Thymus (tissue), 11 donors: ENCODE data around the gene TFR2. TPM values are rescaled to one million over a fixed set of nuclear protein-coding genes. Genes with fewer than 3 reads are reported as not detected.
A peak's percentile ranks its signal among the peaks of the same experiment; 100 is the strongest.

Experiments used
- DNase-seq, 9 donors: peaks; one replicate each; pipeline ENCODE4 v3.0.0-alpha.2; 2013; ENCODE audit warnings: low spot score in 9 of 9, low read depth in 6 of 9, missing footprints in 1 of 9
- H3K27ac ChIP-seq, 2 donors: one replicate each; pipeline ENCODE4 v1.5.1; 2013; ENCODE audit warnings: control low read depth in 1 of 2, low read depth in 1 of 2, low read length in 1 of 2, mild to moderate bottlenecking in 1 of 2, moderate library complexity in 1 of 2
- H3K27me3 ChIP-seq, 2 donors: one replicate each; pipeline ENCODE4 v1.5.1; 2013; ENCODE audit warnings: low read length in 1 of 2; ENCODE audit not compliant: control insufficient read depth in 2 of 2, insufficient read depth in 1 of 2
- H3K36me3 ChIP-seq, 2 donors: one replicate each; pipeline ENCODE4 v1.5.1; 2013; ENCODE audit warnings: low read length in 1 of 2, mild to moderate bottlenecking in 1 of 2, moderate library complexity in 1 of 2; ENCODE audit not compliant: control insufficient read depth in 2 of 2, insufficient read depth in 2 of 2
- H3K4me1 ChIP-seq, 2 donors: one replicate each; pipeline ENCODE4 v1.5.1; 2013; ENCODE audit warnings: low read length in 2 of 2; ENCODE audit not compliant: control insufficient read depth in 2 of 2, insufficient read depth in 2 of 2
- H3K4me3 ChIP-seq, 2 donors: one replicate each; pipeline ENCODE4 v1.5.1; 2013; ENCODE audit warnings: low read length in 2 of 2, control low read depth in 1 of 2, mild to moderate bottlenecking in 1 of 2
- H3K9me3 ChIP-seq, 2 donors: one replicate each; pipeline ENCODE4 v1.5.1; 2013; ENCODE audit warnings: low read length in 1 of 2, mild to moderate bottlenecking in 1 of 2; ENCODE audit not compliant: control insufficient read depth in 2 of 2, insufficient read depth in 1 of 2
- WGBS: extraction: QIAGEN DNeasy Blood & Tissue Kit; methylation state at CpG from one replicate; pipeline ENCODE4 v1.1.7; 2013; 5-methylcytosine and 5-hydroxymethylcytosine counted together
- polyA plus RNA-seq: library from polyadenylated mRNA; stranded (reverse); fragments of 200-250 nt; gene quantifications from one replicate; pipeline ENCODE4 v1.2.3, GENCODE V29; 2013
- total RNA-seq: library from RNA; stranded (reverse); fragments of 120-200 nt; gene quantifications from one replicate; pipeline ENCODE4 v1.2.4, GENCODE V29; 2013
- donor health status: healthy.

The TFR2 gene
- total and polyA plus RNA-seq, 2 donors = 0.80 to 1.0 TPM

- H3K36me3 ChIP-seq = no peaks in the 10 kb centered on the region
- no peaks in the 10 kb centered on the region for H3K9me3 ChIP-seq
- no peak for DNase-seq
- H3K27me3 ChIP-seq = peaks cover 2 to 7% of the 10 kb centered on the region in 2 donors
- H3K27ac ChIP-seq = no peak overlapping the region
- H3K4me3 ChIP-seq = no peak overlapping the region
- H3K4me1 ChIP-seq = peaks cover 5 to 7% of the 10 kb centered on the region in 2 donors
- 96% methylated on average over 8 of the region's 8 CpGs for WGBS
Observed at GRCh38 chr7:100621554-100621953, 19.8 kb downstream of the TFR2 start.

GRCh38 chr7:100620804-100621203, 20.5 kb downstream of the TFR2 start:
- no peak for DNase-seq

GRCh38 chr7:100620239-100620638, 21.1 kb downstream of the TFR2 start:
- Histone ChIP-seq H3K27me3 (no peaks in the 10 kb centered on the region), H3K36me3 (peaks cover 0 to 3% of the 10 kb centered on the region in 2 donors), H3K4me1 (no peaks in the 10 kb centered on the region), H3K27ac (no peak overlapping the region), H3K4me3 (no peak overlapping the region), H3K9me3 (no peaks in the 10 kb centered on the region)
- DNase-seq = no peak
- WGBS = 97% methylated on average over 6 of the region's 6 CpGs

More at GRCh38 chr7:100620804-100621203, 20.5 kb downstream of the TFR2 start:
- peaks cover 0 to under 1% of the 10 kb centered on the region in 2 donors for H3K4me1 ChIP-seq
- peaks cover under 1 to 3% of the 10 kb centered on the region in 2 donors for H3K27me3 ChIP-seq
- H3K36me3 ChIP-seq = no peaks in the 10 kb centered on the region
- WGBS = 98% methylated on average over 23 of the region's 23 CpGs
- no peak overlapping the region for H3K27ac ChIP-seq
- no peak overlapping the region for H3K4me3 ChIP-seq
- H3K9me3 ChIP-seq = no peaks in the 10 kb centered on the region

- WGBS = 98% methylated on average over 6 of the region's 6 CpGs
- Histone ChIP-seq H3K4me3 (no peak overlapping the region), H3K27me3 (peaks cover 0 to 3% of the 10 kb centered on the region in 2 donors)
Observed at GRCh38 chr7:100614308-100614861, 27.0 kb downstream of the TFR2 start.

GRCh38 chr7:100613412-100614175, 27.8 kb downstream of the TFR2 start:
- Histone ChIP-seq H3K4me1 (peaks cover 13 to 31% of the 10 kb centered on the region in 2 donors), H3K36me3 (peaks cover 0 to 4% of the 10 kb centered on the region in 2 donors), H3K27ac (no peak overlapping the region), H3K9me3 (no peaks in the 10 kb centered on the region), H3K27me3 (peaks cover 0 to 3% of the 10 kb centered on the region in 2 donors), H3K4me3 (peak overlapping the region in 1 of 2 donors; percentile 92)
- WGBS = 83% methylated on average over 13 of the region's 13 CpGs
- peak in 1 of 9 donors; percentile 20 for DNase-seq

More at GRCh38 chr7:100614308-100614861, 27.0 kb downstream of the TFR2 start:
- DNase-seq = no peak
- H3K27ac ChIP-seq = no peak overlapping the region
- no peaks in the 10 kb centered on the region for H3K9me3 ChIP-seq
- peaks cover 0 to 4% of the 10 kb centered on the region in 2 donors for H3K36me3 ChIP-seq
- H3K4me1 ChIP-seq = peaks cover 13 to 31% of the 10 kb centered on the region in 2 donors

- peak overlapping the region in 1 of 2 donors; percentile 70 for H3K27ac ChIP-seq
- H3K4me3 ChIP-seq = peak overlapping the region; percentile 58 to 92
- DNase-seq = peak in 3 of 9 donors; percentile 45 to 69 (median 52)
- H3K9me3 ChIP-seq = no peaks in the 10 kb centered on the region
- peaks cover 0 to 6% of the 10 kb centered on the region in 2 donors for H3K27me3 ChIP-seq
- peaks cover 0 to 4% of the 10 kb centered on the region in 2 donors for H3K36me3 ChIP-seq
- H3K4me1 ChIP-seq = peaks cover 13 to 31% of the 10 kb centered on the region in 2 donors
- WGBS = 4% methylated on average over 29 of the region's 29 CpGs
Observed at GRCh38 chr7:100612730-100613390, 28.5 kb downstream of the TFR2 start.

- Histone ChIP-seq H3K36me3 (peaks cover 0 to 4% of the 10 kb centered on the region in 2 donors), H3K27ac (peak within 1 kb of the TSS; percentile 94 to 99), H3K4me1 (peaks cover 13 to 31% of the 10 kb centered on the region in 2 donors), H3K4me3 (peak within 1 kb of the TSS; percentile 58 to 92), H3K27me3 (peaks cover 4 to 13% of the 10 kb centered on the region in 2 donors), H3K9me3 (no peaks in the 10 kb centered on the region)
- DNase-seq = peak; percentile 96 to 100 (median 99)
- under 1% methylated on average over 61 of the region's 61 CpGs for WGBS
Observed at GRCh38 chr7:100611983-100612729, 29.2 kb downstream of the TFR2 start, which contains the start of gene MOSPD3. Gene MOSPD3, plus strand, starts transcription at chr7:100612540. Its CDS starts 252 bp downstream, at chr7:100612792.

- H3K36me3 ChIP-seq = no peaks in the 10 kb centered on the region
- peaks cover 20 to 35% of the 10 kb centered on the region in 2 donors for H3K27me3 ChIP-seq
- peaks cover 17 to 41% of the 10 kb centered on the region in 2 donors for H3K4me1 ChIP-seq
- H3K9me3 ChIP-seq = peaks cover 0 to 4% of the 10 kb centered on the region in 2 donors
- DNase-seq = no peak
- no peak overlapping the region for H3K27ac ChIP-seq
- WGBS = 93% methylated on average over 5 of the region's 5 CpGs
- no peak overlapping the region for H3K4me3 ChIP-seq
Observed at GRCh38 chr7:100609958-100610357, 31.4 kb downstream of the TFR2 start.
